HG03439 (cell line): Measurements from ENCODE around the gene LIPC.

ENCODE experiments used
- ATAC-seq: cut with Tn5 transposase; IDR thresholded peaks from one replicate; pipeline ENCODE4 v1.9.1; 2021; ENCODE audit warnings: mild to moderate bottlenecking, moderate library complexity; ENCODE audit not compliant: unreplicated experiment

The LIPC gene

DNA sequence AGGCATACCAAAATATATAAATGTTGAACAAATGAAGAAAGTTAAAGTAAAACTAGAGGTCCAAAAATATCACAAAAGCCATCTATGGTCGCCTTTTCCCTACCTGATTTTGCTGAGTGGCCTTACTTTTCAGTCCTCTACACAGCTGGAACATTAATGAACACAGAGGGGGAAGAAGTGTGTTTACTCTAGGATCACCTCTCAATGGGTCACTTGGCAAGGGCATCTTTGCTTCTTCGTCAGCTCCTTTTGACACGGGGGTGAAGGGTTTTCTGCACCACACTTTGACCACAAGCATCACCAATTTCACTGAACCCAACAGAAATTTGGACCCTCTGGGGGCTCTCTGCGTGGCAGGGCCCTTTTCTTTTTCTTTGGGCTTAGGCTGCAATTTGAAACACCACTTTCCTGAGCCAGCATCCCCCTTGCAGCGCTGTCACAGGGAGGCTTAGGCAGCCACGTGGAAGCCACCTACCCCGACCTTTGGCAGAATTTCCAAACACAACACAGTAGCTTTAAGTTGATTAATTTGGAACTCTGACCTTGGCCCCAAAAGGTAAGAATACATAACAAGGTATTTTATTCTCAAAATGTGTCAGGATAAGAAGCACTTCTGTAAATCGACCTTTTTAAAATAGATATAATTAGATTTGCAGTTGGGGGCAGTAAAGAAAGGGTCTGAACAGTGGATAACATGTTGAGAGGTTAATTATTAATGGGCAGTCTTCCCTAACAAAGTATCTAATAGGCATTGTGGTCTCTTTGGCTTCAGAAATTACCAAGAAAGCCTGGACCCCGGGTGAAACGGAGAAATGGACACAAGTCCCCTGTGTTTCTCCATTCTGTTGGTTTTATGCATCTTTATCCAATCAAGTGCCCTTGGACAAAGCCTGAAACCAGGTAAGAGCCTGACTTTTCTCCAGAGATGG lies at the start of gene LIPC:
Gene LIPC, plus strand, starts transcription at position 771 of the 929 bp plus-strand sequence. Its CDS starts 42 bp downstream, at position 813.
- ATAC-seq, result no peak

DNA sequence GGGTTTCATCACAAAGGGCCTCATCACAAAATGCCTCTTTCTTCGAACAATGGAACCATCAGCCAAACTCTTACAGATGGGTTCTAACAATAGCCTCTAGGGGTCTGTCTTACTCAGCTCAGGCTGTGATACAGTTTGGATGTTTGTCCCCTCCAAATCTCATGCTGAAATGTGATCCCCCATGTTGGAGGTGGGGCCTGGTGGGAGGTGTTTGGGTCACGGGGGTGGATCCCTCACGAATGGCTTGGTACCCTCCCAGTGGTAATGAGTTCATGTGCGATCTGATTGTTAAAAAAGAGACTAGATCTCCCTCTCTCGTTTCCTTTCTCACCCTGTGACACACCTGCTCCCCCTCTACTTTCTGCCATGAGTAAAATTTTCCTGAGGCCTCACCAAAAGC lies 47.9 kb upstream of the LIPC start:
- ATAC-seq, result no peak

DNA sequence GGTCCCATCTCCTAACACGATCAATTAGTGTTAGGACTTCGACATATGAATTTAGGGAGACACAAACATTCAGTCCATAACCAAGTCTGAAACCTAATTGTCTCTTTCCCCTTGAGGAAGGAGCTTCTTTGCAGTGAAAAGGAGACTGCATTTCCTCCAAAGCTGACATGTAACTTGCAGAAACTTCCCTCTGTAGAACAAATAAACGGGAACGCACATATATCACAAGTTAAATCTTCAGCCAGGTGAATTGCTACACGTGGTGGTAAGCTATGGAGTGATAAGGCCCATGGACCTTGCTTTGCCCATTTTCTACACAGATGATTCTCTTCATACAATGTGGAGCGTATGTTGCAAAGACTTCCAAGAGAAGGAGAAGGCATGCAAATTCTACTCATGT lies 47.1 kb upstream of the LIPC start:
- no peak for ATAC-seq

DNA sequence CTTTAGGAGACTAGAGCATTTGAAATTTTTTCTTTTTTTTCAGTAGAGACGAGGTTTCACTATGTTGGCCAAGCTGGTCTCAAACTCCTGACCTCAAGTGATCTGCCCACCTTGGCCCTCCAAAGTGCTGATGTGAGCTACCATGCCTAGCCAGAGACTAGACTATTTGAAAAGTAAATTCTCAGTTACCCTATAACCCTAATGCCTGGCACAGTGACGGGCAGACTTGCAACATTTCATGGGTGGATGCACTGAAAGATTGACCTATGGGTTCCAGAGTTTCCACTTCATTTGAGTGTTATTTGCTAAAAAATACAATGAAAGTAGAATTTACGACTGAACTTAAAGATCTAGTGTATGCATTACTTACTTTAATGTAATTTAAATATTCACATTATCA lies 45.7 kb upstream of the LIPC start:
- no peak for ATAC-seq

DNA sequence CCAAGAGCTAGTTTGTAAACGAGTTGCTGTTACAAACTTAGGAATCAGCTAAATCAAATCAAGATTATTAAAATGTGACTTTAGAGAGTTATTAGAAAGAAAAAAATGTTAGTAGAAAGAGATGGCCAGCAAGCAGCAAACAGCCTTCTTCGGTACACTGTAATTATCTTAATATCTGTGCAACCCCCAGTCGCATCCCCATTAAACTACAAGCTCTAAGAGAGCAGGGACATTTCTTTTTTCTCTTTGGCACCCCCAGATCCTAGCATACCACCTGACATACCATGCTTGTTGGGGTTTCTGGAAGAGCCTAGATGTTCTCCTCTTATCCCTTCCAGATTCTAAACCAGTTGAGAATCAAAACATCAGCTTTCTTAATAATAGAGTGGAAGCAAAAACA lies 45.1 kb upstream of the LIPC start:
- ATAC-seq, result no peak

DNA sequence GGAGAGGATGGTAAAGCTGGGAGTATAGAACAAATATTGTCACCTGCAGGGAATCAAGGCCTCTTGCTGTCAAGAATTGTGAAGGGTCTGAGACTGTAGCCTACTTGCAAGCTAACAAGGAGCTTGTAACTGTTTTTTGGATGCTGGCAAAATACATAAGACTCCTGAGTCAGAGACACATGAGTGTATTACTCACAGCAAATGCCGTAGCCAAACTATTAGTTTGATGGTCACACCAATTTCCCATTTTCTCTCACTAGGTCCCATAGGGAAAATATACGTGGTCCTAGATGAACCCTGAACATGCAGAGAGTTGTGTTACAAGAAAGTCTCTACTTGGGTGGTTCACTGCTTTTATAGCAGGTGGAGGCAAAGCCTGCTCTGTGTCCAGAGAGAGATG lies 44.7 kb upstream of the LIPC start:
- ATAC-seq, result no peak

DNA sequence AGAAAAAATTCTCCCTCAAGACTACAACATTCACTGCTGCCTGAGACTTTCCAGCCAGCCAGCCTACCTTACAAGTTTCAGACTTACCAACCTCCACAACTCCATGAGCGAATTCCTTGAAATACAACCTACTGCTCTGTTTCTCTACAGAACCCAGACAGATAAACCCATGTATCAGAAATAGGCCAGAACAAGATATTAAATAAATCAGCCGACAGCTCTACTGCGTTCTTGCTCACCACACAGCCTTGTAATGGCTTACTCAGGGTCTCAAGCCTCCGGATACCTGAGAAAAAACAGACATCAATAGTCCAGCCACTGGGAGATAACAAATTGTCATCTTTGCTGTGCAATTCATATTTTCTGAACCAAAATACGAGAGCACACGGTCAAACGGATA lies 43.6 kb upstream of the LIPC start:
- ATAC-seq, result no peak

DNA sequence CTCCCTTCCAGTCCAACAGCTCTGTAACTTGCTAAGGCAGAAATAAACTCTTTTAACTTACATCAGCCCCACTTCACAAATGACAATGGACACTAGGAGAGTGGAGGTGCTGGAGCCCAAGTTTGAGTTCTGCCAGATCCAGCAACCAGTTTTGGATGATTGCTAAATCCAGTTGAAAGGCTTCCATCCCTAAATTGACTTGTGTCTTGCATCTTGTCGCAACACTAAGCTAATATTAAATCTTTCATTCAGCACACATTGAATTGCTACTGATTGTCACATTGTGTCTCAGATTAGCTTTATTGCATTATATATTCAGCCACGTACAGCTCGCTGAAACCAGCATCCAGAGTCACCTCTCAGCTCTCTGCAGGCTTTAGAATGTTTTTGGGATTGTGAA lies 41.7 kb upstream of the LIPC start:
- ATAC-seq, result no peak

DNA sequence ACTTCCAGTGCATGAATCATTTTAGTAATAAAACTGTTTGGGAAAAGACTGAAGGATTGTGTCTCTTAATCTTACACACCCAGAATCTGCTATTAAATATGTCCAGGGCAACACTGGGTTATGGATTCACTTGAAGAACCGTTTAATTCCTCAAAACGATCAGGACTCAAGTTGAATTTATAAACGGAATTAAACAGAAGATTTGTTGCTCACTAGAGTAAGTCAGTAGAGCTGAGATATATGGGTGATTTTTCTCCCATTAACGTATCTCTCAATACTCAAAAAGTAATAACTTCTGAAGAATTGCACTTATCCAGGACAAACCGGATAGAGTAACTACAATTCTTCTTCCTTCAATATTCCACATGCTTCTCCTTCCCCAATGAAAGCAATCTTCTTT lies 41.1 kb upstream of the LIPC start:
- ATAC-seq, result no peak

DNA sequence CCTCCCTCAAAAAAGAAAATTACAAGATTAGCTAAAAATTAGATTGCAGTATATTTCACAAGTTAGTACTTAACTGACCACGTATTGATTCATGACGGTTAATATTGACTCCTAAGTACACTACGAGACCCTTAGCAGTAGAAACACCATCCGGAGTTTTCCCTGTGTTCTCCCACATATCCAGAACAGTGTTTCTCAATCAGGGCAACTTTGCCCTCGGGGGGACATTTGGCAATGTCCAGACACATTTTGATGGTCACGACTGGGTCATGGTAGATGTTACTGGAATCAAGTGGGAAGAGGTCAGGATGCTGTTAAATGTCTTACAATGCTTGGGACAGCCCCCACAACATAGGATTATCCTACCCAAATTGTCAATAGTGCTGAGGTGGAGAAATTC lies 40.7 kb upstream of the LIPC start:
- ATAC-seq, result no peak

DNA sequence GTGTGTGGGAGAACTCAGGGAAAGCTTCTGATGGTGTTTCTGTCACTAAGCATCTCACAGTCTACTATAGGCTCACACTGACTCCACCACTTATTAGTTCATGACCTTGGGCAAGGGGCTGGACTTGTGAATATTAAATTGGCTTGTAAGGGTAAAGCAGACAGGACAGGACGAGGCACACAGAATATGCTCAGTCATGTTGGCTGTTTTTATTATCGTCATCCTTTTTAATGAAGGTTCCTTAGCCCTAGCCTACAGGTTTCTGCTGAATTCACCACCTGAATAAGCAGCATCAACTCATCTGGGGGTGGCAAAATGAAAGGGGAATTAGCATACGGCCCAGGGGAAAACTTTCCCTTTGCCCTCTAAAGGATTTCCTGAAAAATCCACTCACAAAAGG lies 39.6 kb upstream of the LIPC start:
- no peak for ATAC-seq

DNA sequence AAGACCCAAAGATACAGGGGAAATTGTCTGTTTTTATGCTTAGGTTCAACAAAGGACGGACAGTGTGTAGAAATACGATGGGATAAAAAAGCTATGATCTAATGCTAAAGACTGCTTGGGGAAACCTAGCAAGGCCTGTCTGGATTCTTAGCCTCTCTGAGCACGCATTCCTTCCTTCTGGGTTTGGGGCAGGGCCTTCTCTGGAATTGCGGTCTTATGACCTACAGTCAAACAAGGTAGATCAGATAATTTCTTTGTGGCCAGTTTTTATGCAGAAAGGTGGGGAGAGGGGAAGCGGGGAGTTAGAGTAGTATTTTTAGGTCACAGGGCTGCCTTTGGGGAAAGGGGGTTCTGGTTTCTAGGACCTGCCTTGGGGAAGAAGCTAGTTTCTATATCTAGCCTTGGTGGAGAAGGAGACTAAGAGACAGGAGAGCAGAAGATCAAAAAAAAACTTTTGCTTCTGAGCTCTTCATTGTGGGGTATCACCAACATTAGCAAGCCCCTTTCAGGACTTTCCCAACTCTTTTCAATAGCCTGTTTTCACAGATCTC lies 39.1 kb upstream of the LIPC start:
- no peak for ATAC-seq

DNA sequence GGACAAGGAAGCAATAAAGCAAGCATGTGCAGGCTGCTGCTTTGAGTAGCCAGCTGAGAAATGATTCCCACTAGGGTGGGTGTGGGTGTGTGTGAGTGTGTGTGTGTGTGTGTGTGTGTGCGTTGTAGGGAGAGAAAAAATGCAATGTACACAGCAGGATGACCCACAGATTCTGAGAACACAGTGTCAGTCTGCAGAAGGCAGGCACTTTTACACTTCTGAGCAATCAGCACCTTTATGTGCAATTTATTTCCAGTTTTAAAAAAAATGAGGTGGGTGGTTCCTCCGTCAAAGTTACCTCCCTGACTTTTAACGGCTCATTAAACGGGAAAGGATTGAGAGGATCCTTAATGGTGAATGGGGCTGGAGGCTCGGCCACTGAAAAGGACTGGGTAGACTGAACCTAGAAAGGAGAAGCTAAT lies 38.5 kb upstream of the LIPC start:
- no peak for ATAC-seq

DNA sequence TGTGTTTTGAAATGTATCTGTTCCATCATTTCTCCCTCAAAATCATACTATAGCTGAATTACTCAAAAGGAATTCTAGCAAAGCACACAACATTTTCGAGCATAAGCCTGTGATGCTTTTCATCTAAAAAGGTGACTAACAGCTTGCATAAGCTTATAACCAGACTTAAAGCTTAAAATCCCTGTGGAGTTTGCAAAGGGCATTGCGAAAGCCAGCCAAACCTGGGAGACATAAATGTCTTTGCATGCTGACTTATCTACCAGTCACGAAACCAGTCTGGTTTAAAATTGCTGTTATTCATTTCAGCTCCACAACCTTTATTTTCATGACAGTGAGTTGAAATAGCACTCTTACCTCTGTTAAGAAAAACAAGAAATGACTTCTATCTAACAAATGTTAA lies 35.6 kb upstream of the LIPC start:
- ATAC-seq, result no peak

DNA sequence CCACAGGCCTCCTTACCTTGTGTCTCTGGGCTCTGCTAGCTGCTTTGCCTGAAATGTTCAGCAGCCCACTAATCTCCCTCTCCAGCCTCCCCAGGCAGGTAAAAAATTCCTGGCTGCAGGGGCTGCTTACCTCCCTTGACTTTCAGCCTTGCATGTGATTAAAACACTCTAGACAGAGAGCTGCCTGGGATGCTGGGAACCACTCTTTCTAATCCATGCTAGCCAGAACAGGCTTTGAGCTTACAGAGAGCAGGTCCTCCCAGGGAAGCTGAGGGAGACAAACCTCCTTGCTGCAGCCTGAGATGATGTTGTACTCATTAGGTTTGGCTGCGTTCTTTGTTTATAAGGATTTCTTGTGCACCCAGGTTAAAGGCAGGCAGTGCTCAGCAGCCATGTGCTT lies 33.7 kb upstream of the LIPC start:
- ATAC-seq, result no peak

DNA sequence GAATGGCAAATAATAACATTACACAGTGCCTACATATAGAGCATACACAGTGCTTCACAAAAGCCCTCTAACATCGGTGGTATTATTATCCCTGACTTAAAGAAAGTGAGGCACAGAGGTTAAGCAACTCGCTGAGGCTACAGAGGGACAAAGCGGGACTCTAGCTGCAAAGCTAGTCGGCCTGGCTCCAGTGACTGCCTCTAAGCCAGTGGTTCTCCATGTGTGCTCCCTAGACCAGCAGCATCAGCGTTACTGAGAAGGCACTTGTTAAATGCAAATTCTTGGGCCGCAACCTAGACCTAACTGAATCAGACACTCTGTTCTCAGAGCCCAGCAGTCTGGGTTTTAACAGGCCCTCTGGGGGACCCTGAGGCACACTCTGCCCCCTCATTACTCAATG lies 33.1 kb upstream of the LIPC start:
- ATAC-seq, result no peak

DNA sequence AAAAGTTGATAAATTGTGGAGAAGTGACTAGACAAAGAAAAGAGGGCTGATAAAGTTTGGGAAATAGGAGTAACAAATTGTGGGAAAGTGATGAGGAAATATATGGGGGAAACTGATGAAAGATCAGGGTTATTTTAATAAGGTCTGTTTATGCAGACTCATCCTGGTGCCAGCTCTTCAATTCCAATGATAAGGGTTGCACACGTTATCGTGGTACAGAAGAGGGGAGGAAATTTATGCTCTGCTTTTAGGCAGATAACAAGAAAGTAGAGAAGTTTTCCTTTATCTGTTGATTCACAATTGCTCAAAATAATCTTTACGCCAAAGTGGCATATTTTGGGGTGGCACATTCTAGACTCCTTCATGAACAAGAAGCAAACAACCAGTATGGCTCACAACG lies 32.1 kb upstream of the LIPC start:
- ATAC-seq, result no peak

DNA sequence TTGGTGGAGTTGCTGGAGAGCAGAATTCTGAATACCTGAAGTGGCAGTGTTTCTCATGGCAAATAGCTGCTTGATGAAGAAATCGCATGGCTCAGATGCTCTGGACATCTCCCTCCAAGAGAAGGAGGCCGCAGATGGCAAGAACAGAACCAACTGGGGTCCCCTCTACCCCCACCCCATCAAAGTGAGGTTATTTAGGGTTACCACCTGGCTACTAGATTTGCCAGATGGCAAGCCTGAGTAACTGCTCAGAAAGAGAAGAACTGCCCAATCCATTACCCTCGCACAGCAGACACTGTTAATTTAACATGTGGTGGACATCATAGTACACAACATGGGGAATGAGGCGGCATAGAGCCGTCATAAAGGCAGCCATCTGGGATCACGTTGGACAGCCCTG lies 30.5 kb upstream of the LIPC start:
- ATAC-seq, result no peak

DNA sequence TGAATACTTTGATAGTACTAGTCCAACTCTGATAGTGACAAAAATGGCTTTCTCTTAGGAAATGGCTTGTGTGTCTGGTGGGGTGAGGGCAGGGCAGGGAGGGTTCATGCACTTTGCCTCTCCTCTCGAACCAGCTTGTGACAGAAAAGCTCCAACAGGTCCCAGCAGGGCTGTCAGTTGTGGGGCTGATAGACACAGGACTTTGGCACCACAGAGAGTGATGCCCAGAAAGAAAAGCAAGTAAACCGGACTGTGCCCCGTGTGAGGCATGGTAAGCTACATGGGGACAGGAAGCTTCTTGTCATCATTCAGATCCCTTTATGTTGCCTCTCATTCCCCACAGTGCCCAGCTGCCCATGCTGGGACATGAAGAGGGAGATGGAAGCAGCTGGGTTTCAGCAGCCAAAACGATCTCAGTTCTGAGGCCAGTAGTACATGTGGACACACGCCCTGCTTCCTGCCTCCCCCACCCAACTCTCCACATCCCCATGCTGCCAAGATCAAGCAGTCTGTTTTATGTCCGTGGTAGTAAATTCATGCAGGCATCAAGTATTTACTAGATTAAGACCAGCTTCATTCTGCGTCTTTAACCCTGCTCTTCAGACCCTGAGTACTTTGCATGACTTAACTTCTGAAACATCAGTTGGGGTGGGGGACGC lies 29.7 kb upstream of the LIPC start:
- no peak for ATAC-seq

DNA sequence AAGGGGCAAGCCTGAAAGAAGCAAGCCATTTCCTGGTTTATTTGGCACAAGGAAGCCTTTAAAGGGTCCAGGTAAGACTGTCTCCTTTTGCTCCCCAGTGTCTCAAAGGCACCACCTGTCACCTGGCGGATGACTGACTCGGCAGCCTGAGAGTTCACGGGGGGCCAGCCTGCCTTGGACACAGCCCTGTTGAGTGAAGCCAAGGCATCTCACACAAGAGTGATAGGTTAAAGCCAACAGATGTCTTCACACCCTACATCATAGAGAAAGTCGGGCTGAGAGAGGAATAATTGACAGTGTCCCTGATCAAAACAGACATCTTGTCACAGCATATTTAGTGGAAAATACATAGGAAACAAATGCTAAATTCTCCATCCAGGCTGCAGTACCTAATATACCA lies 28.2 kb upstream of the LIPC start:
- ATAC-seq, result no peak

DNA sequence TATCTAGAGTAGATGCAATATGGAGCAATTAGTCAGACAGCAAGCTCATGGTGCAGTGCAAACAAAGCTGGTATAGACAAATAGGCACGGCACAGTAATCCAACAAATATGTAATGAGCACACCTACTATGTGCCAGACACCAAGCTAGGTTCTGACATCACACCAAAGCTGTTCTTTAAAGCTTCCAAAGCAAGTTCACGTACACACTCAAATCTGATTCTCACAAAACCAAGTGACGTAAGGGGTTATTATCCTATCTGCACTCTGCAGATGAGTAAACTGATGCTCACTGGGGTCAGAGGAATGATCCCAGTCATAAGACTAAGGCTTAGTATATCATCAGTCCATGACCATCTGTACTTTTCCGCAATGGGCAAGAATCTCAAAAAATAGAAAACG lies 27.8 kb upstream of the LIPC start:
- ATAC-seq, result no peak

DNA sequence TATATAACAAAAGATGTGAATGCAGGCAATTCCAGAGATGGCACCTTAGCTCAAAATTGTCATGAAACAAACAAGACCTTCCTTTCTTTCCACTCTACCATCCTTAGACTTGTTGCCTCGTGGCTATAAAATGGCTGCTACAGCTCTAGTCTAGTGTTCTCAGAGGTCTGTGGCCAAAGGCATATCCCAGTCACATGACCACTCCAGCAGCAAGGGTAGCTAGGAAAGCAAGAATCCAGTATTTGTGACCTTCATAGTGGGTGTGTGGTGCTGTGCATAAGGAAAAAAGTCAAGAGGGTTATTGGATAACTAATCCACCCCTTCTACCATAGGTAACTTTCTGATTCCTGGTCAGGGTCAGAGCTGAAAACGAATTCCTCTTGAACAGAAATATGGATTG lies 27.1 kb upstream of the LIPC start:
- no peak for ATAC-seq
